22Rv1 (cell line): Measurements from ENCODE around the gene KCNJ2.

Experiments
- H3K27ac ChIP-seq: fragments of 450-650 bp; 2 replicates; pipeline ENCODE4 v1.5.1; 2017
- CTCF ChIP-seq: fragments of 450-650 bp; IDR thresholded peaks from 2 replicates; pipeline ENCODE4 v1.5.1; 2017; ENCODE audit warnings: mild to moderate bottlenecking
- ZFX ChIP-seq: fragments of 450-650 bp; IDR thresholded peaks from 2 replicates; pipeline ENCODE4 v1.6.1; 2017; ENCODE audit warnings: antibody characterized with exemption, borderline replicate concordance

KCNJ2 gene

DNA sequence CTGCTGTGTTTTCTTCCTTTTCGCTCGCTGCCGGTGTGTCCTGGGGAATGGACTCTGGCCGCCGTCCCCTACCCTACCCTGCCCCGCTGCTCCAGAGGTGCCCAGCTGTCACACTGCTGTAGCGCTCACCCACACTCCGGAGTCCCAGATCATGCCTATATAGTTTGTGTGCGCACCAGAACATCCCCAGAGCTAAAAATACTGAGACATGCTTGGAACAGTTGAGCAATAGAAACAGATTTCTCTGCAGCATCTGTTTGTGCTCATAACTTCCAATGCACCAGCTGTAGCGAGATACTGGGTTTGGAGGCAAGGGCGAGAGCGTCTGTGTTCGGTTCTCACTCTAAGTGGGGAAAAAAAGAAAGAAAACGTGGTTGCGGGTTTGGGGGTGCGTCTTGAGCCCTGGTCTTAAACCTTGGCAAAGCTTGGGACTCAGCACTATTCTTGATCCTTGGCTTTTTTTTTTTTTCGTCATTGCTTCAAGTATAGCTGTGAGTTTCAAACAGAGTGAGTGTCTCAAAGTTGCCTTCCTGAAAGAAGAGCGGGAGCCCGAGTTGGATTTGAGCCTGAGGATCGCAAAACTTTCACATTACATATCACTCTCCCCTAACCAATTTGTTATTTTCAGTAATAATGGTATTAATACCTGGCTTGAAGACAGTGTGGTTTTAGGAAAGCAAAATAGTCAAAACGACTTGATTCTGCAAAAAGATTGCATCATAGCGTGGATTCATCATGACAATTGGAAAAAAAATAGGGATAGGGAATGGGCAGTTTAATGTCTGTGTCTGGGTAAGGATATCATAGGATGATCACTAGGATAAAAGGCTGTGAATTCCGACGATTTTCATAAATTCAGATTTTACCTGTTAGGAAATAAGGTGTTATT is 621 bp downstream of the KCNJ2 start:
- H3K27ac ChIP-seq, result no peak overlapping the region
- TF ChIP-seq ZFX, result no peak
- TF ChIP-seq CTCF, result no peak

GRCh38 chr17:70171159-70171558 is 1.8 kb downstream of the KCNJ2 start:
- H3K27ac ChIP-seq, result no peak overlapping the region
- TF ChIP-seq ZFX (no peak), CTCF (no peak)

DNA sequence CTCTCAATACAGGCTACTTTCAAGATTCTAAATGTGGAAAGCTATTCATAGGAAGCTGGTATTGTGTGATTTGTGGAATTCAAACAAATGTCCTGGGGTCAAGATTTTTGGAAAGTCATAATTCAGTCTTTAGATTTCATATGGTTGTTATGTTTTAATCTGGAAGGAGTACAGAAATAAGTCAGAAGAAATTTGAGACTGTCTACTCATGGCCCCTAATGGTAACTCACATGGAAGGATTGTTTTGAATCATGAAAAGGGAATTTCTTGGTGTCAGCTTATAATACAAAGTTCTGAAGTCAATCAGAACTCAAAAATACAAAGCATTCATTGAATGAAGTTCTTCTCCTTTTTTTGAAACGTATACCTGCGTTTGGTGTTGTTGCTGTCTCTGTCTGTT is 3.1 kb downstream of the KCNJ2 start:
- TF ChIP-seq CTCF (no peak), ZFX (no peak)
- no peak overlapping the region for H3K27ac ChIP-seq

- TF ChIP-seq CTCF, result no peak
- TF ChIP-seq ZFX, result no peak
- H3K27ac ChIP-seq, result no peak overlapping the region
Measured at GRCh38 chr17:70172923-70173322, 3.6 kb downstream of the KCNJ2 start.

GRCh38 chr17:70173681-70174080 is 4.3 kb downstream of the KCNJ2 start:
- TF ChIP-seq ZFX (no peak), CTCF (no peak)
- H3K27ac ChIP-seq, result no peak overlapping the region

DNA sequence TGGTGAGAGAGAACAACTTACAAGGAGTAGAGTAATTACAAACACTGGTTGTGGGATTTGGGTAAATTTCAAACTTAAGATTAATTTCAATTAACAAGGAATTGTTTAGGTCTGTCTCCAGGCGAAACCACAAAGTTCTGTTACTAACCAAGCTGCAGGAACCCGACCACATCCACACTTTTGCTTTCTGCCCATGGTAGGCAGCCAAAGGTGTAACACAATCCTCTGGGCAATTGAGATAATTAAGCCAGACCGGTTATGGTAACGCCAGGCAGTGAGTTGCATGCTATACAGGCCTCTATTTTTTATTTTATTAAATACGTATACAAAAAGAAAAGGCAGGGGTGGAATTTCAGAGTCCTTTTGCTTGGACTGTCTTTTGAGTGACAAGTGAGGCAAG is 12.0 kb downstream of the KCNJ2 start:
- no peak for TF ChIP-seq ZFX
- no peak for TF ChIP-seq CTCF
- no peak overlapping the region for H3K27ac ChIP-seq

- H3K27ac ChIP-seq, result no peak overlapping the region
- TF ChIP-seq CTCF (no peak), ZFX (no peak)
Measured at GRCh38 chr17:70181866-70182265, 12.5 kb downstream of the KCNJ2 start.
